GM21723 (cell line): ENCODE measurements around the gene CHORDC1.
"Not testable (repeated sequence)": the region's sequence is repeated elsewhere in the genome, so short reads cannot be mapped to it uniquely, and the experiment has no call there.

Experiments
- ATAC-seq: cut with Tn5 transposase; IDR thresholded peaks from one replicate; pipeline ENCODE4 v1.9.1; 2021; ENCODE audit warnings: mild to moderate bottlenecking, moderate library complexity; ENCODE audit not compliant: unreplicated experiment

Gene CHORDC1

DNA sequence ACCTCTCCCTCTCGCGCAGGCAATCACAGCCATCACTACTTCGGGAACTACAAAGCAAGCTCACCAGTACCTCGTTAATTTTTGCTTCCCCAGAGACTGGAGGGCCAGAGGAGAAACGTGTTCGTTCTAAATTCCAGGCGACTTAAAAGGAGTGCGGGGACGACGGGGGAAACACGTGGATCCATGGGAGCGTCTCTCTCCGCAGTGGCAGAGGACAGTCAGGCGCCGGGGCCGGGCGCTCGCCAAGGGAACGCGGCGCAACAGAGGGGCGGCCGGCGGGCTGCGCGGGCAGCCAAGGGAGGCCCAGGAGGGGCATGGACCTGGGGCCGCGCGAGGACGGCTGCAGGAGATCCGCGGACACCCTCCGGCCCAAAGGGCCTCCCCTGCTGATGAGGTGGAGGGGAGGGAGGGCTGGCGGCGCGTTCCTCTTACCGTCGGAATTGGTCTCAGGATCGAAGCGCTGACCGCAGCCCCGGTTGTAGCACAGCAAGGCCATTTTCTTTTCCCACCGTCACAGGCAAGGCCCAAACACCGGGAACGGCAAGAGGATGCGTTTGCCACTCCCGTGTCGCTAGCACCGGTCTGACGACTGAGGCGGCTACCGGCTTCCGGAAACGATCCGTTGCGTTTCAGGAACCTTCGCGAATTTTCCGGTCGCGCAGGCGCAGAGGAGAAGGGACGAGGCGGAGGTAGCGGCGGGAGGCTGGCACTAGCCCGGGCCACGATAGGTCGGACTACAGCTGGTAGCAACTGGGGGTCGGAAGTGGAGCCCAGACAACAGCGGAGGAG, at the start of gene CHORDC1:
CHORDC1 (minus strand) TSS at position 591 of the 789 bp plus-strand sequence; CDS start at position 496, 95 bp downstream.
- peak; percentile 90 for ATAC-seq

DNA sequence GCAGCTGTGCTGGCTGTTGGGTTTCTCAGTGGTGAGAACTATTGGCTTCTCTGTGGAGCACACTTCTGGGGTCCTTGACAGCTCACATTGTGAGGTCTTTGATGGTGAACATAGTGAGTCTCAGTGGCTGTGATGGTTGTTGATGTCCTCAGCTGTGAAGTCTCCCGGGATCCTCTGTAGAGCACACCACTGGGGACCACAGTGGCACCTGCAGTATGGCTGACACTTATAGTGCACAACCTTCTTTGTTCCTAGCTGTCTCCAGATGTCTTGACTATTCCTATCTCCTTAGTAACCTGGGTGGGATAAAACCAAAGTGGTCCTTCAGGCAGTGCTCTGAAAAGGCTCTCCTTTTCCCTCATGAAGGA, 34.3 kb upstream of the CHORDC1 start:
- no peak for ATAC-seq

DNA sequence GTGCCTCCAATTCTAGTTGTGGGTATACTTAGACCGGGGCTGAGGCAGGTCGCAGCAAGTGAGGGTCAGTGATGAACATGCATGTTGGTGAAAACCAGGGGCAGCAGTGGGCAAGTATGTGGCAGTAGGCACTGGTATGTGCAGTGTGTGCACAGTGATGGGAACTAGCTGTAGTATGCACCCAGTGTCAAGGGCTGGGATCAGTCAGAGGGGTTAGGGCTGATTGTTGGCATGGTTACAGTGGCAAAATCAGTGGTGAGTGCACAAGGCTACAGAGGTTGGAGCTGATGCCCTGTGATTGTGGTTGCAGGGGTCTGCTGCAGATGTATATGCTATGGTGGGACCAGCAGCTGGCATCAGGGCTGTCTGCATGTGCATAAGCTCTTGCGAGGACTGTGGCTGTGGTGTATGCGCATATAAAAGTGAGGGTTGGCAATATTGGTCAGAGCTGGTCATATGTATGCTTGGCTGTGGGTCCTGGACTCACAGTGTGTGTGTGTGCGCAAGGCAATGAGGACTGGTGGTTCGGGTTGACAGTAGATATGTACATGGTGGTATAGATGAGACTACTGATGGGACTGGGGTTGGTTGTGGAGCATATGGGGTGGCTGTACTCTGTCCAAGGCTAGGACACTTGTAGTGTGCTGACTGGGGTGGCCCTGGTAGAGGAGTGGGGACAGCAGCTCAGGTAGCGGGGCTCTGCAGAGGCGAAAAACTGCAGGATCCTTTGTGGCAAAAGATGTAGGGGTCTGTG, 33.7 kb upstream of the CHORDC1 start:
- no peak for ATAC-seq

DNA sequence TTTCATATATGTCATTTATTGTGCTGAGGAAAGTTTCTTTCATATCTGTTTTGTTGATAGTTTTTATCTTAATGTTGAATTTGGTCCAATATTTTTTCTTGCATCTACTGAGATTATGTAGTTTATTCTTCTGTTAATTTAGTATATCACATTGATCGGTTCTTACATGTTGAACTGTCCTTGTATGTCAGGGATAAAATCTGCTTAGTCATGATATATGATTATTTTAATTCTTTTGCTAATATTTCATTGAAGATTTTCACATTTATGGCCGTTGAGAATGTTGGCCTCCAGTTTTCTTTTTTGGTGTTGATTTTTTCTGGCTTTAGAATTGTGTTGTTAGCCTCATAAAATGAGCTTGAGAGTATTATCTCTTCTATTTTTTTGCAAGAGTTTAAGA, 31.2 kb upstream of the CHORDC1 start:
- ATAC-seq, result no peak

DNA sequence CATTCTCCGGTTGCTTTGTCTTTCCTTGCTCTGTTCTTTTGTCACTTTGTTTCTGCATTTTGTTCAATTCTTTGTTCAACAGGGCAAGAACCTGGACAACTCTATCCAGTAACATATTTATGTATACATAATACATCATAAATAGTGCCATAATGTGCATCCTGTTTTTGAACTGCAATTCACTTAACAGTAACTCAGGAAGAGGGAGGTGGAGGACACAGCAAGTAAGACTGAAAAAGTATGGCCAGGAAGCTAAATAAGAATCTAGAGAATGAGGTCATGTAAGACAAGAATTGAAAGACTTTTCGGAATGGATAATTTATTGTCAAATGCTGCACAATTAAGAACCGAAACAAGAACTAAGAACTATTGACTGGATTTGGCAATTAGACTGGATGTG, 29.2 kb upstream of the CHORDC1 start:
- ATAC-seq, result no peak

DNA sequence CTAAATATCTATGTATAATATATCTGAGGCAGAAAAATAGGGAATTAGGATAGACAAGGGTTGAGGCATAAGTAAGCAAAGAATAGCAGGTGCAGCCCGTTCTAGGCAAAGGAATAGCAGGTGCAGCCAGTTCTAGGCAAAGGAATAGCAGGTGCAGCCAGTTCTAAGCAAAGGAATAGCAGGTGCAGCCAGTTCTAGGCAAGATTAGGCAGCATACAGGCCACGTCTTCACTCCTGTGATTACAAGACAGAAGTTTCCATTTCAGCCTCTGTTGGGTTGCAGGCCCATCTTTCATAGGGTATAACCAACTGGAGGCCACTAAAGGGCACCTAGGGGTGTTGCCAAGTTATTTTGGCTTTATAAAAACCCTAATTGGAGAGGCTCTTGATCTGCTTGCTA, 28.8 kb upstream of the CHORDC1 start:
- peak; percentile 52 for ATAC-seq

DNA sequence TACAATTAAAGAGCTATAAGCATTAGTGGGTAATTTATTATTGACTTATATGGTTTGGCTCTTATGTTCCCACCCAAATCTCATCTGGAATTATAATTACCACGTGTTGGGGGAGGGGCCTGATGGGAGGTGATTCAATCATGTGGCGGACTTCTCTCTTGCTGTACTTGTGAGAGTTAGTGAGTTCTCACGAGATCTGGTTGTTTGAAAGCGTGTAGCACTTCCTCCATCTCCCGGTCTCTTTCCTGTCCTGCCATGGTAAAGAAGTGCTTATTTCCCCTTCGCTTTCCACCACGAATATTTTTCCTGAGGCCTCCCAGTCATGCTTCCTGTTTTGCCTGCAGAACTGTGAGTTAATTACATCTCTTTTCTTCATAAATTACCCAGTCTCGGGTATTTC, 28.1 kb upstream of the CHORDC1 start:
- peak; percentile 69 for ATAC-seq

DNA sequence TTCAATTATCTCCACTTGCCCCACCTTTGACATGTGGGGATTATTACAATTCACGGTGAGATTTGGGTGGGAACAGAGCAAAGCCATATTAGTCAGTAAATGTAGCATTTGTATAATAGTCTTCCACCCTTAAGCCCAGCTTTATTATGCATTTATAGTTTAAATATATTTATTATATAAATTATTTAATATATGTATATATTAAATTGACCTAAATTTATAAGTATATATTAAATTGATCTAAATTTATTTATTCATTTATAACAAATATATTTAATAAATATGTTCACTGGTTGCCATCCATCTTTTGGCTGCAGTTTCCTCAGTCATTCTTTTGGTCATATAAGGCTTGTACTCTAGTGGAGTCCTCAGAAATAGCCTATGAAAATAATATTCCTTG, 23.6 kb upstream of the CHORDC1 start:
- no peak for ATAC-seq

DNA sequence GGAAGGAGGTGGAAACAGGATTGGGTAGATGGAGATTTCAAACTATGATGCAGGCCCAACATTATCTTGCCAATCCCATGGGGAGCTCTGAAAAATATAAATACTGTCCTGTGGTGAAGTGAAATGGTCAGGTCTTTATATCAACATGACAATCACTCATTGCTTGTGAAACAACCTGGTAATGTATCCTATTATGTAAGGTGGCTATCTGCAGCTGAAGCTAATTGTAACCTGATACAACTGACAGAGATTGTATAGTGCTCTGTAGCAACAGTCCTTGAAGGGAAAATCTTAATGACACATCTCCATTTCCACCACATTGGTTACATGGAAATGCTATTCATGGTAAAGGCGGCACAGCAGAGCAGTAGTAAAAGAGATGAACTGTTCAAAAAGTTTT, 20.7 kb upstream of the CHORDC1 start:
- no peak for ATAC-seq

DNA sequence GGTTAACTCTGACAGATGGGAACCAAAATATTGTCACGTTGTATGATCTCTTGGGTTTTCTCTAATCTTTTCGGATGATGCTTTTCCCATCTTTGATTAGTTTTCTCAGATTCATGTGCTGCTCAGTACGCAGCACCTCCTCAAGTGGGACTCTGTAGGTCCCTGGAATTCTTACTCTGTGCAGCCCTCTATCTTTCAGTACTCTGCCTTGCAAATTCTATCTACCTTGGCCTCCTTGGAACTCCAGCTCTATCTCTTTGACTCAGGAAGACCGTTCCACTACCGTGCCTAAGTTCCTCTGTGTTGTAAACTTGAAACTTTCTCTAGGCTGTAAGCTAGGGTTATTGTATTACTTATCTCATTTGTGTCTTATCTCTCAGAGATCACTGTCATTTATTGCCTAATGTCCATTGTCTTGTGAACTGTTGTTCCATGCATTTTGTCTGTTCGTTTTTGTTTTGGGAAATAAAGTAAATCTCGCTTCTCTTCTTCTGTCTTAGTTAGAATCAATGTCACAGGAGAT, 20.1 kb upstream of the CHORDC1 start:
- ATAC-seq, result no peak

DNA sequence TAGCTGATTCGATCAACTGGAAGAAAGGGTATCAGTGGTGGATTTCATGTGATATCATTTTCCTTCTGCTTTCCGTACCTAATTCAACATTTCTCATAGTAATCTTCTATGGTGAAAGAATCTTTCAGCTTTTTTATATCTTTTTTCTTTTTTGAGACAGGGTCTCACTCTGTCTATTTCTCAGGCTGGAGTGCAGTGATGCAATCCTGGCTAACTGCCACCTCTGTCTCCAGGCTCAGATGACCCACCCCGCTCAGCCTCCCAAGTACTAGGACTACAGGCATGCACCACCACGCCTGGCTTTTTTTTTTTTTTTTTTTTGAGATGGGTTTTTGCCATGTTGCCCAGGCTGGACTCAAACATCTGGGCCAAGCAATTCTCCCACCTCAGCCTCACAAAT, 18.6 kb upstream of the CHORDC1 start:
- no peak for ATAC-seq

DNA sequence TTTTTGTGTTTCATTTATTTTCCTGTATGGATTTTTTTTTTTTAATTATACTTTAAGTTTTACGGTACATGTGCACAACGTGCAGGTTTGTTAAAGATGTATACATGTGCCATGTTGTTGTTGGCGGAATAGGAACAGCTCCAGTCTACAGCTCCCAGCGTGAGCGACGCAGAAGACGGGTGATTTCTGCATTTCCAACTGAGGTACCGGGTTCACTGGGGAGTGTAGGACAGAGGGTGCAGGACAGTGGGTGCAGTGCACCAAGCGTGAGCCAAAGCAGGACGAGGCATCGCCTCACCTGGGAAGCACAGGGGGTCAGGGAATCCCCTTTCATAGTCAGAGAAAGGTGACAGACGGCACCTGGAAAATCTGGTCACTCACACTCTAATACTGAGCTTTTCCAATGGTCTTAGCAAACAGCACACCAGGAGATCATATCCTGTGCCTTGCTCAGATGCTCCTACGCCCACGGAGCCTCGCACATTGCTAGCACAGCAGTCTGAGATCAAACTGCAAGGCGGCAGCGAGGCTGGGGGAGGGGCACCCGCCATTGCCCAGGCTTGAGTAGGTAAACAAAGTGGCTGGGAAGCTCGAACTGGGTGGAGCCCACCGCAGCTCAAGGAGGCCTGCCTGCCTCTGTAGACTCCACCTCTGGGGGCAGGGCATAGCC, 17.3 kb upstream of the CHORDC1 start:
- ATAC-seq, result not testable (repeated sequence)

DNA sequence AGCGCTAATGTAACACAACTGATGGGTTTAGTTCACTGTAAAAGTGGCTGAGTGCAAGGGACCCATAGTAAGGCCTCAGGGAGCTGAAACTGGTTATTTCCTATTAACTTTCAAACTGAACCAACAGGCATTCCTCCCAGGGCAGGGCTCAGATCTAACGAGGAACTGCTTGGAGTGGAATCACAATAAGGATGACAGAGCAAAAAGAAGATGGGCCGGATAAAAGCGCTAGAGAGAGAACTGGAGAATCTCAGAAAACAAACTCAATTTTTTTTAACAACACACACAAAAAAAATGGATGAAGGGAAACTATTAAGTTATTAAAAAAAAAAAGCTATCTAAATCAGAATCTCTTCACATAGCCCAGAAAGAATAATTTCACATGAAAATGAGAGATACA, 14.2 kb upstream of the CHORDC1 start:
- no peak for ATAC-seq

DNA sequence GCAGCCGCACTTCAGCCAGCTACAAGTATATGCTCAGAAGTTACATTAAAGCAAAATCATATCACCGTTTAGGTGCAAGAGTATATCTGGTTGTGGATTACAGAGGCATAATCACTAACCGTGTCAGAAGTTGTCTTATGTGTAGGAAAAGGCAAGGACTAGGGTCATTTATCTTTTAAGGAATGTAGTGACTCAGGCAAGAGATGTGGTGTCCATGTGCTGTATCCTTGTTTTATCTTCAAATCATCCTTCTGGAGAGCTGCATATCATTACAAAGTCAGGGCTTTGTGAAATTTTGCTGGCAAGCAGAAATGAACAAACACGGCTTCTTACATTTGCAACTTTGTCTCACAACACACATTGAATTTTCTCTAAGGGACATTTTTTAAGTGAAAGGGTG, 12.7 kb upstream of the CHORDC1 start:
- ATAC-seq, result no peak

DNA sequence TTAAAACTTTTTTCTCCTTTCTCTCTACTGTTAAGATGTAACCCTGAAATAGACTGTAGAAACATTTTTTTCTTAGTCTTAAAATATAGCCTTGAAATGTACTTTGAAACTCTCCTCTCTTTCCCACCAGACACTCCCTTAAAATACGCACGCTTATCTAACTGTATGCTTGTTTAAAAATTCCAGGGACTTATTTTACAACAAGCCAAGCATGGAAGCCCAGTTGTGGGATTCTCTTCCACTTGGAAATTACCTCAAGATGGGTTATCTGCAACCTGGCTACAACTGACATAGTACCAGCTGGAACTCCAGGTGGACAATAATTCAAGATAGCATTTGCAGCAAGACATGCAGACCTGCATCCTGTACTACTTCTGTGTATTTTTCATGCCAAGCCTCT, 12.1 kb upstream of the CHORDC1 start:
- ATAC-seq, result no peak

DNA sequence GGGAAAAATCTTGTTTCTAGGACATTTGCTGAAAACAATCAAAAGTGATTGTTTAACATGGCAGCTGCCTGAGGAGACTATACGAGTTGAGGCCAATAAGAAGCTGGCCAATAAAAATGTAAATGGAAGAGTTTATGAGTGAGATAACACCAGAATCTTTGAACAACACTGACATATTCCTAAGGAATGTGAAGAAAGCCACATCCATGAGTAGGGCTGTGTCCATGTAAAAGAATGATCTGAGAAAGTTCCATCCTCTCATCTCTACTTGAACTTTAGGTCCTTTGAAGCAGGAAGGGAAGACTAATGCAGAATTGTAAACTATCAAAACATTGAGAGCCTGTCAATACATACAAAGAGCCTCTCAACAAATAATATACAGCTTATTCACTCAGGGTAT, 6.9 kb upstream of the CHORDC1 start:
- ATAC-seq, result no peak

DNA sequence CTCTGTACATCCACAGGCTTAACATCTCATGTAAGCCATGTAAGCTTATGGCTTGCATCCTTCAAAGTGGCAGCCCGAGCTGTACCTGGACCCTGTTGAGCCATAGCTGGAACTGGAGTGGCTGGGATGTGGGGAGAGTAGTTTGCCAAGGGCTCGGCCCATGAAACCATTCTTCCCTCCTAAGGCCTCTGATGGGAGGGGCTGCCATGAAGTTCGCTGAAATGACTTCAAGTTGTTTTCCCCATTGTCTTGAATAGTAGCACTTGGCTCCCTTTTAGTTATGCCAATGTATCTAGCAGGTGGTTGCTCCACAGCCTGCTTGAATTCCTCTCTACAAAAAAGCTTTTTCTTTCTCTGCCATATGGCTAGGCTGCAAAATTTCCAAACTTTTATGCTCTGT, 5.2 kb upstream of the CHORDC1 start:
- no peak for ATAC-seq

DNA sequence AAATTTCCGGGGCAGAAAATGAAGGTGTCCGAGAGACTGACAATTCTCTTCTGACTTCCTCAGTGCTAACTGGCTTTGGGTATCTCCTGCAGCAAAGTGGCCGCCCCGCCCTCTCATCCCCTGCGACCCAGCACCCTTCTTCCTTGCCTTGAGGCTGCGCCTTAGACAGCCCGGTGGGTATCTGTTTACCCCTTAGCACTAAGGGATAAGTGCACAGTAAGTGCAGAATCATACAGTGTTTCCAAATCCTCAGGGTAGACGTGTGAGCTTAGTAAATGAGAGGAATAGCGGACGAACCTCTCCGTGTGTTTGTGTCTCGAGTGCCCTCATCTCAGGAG, 368 bp upstream of the CHORDC1 start:
- ATAC-seq, result peak; percentile 53

DNA sequence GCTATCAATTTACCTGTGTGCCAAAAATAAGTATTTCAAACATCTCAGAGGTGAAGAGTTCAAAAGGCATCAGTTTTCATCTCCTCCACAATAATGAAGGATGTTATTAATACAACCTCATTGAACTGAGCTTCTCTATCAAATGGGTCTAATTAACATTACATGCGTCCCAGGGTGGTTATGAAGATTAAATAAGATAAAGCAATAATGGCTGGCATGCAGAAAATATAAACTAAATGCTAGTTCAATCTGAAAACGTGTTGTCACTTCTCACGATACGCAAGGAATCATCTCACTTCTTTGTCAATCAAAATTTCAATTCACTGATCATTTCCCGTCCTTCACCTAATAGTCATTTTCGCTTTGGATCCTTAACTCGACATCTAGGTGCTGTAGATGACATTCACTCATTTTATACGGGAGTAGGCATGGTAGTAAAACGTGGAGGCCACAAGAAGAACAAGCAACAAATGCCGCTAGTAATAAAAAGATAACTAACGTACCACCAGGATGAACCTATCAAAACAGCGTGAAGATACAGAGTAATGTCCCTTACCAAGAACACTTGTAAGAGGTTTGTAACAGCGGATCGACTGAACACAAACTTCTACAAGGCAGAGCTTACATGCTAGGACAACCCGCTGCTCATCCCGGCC, 918 bp downstream of the CHORDC1 start:
- ATAC-seq, result peak; percentile 21

DNA sequence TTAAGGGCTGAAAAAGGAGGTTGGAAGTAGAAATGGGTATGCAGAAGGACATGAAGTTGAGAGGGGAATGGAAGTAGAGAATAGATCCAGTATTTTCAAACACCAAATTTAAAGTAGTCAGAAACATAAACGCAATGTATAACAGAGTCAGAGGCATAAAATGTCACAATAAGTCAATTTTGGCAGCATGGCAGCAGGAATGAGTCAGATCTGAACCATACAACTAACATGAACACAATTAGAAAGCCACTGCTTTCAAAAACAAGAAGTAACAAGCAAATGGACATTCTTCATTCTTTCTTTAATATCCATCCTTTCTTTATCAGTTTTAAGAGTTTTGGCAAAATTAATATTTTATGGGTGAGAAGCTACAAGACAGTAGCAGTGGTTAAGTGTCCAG, 2.5 kb downstream of the CHORDC1 start:
- no peak for ATAC-seq

DNA sequence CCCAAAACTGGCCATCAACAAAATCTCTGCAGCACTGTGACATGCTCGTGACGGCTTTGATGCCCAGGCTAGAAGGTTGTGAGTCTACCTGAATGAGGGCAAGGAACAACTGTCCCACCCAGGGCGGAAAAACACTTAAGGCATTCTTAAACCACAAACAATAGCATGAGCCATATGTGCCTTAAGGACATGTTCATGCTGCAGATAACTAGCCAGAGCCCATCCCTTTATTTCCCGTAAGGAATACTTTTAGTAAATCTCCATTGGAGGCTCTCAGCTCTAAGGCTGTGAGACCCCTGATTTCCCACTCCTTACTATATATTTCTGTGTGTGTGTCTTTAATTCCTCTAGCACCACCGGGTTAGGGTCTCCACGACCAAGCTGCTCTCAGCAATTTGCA, 3.4 kb downstream of the CHORDC1 start:
- ATAC-seq, result no peak
